Glutamatergic neuron (in vitro differentiated cells): ENCODE measurements around the gene NRXN3. TPM values are rescaled to one million over a fixed set of nuclear protein-coding genes. Genes with fewer than 3 reads are reported as not detected.

Source experiments
- DNase-seq: peaks from one replicate; pipeline ENCODE4 v3.0.0; 2022
- H3K27ac Mint-ChIP-seq: one replicate; pipeline ENCODE4 v1.8.0; 2020; ENCODE audit warnings: mild to moderate bottlenecking, mixed read lengths, inconsistent platforms; ENCODE audit not compliant: unreplicated experiment
- H3K27me3 Mint-ChIP-seq: one replicate; pipeline ENCODE4 v1.8.0; 2020; ENCODE audit warnings: mild to moderate bottlenecking, moderate library complexity, mixed read lengths, inconsistent platforms; ENCODE audit not compliant: unreplicated experiment
- H3K36me3 Mint-ChIP-seq: one replicate; pipeline ENCODE4 v1.8.0; 2020; ENCODE audit warnings: mild to moderate bottlenecking, mixed read lengths, inconsistent platforms; ENCODE audit not compliant: unreplicated experiment
- H3K4me1 Mint-ChIP-seq: one replicate; pipeline ENCODE4 v1.8.0; 2020; ENCODE audit warnings: mild to moderate bottlenecking, low read depth, mixed read lengths, inconsistent platforms; ENCODE audit not compliant: unreplicated experiment
- H3K4me3 Mint-ChIP-seq: one replicate; pipeline ENCODE4 v1.8.0; 2020; ENCODE audit warnings: mild to moderate bottlenecking, mixed read lengths, inconsistent platforms; ENCODE audit not compliant: unreplicated experiment
- H3K9me3 Mint-ChIP-seq: one replicate; pipeline ENCODE4 v1.8.0; 2020; ENCODE audit warnings: mild to moderate bottlenecking, moderate library complexity, mixed read lengths, inconsistent platforms; ENCODE audit not compliant: unreplicated experiment
- CTCF ChIP-seq: fragments of 200-600 bp; sonication (generic); IDR thresholded peaks from one replicate; pipeline ENCODE4 v1.5.0; 2021; ENCODE audit not compliant: partially characterized antibody, unreplicated experiment
- total RNA-seq: library from RNA; stranded (reverse); fragmentation: NEBNext Ultra II Directional; extraction: Animal tissue kit (Norgen Biotek cat#: 25700); gene quantifications from one replicate; pipeline ENCODE4 v1.2.1, GENCODE V29; 2021; ENCODE audit not compliant: unreplicated experiment

The NRXN3 gene
- total RNA-seq, 1 donor from 2014 or later: 1.2 TPM

GRCh38 chr14:78455896-78456435 lies 285.8 kb downstream of the NRXN3 start:
- no peaks in the 10 kb centered on the region for H3K36me3 Mint-ChIP-seq
- H3K4me3 Mint-ChIP-seq: no peak overlapping the region
- H3K27ac Mint-ChIP-seq: no peak overlapping the region
- H3K4me1 Mint-ChIP-seq: no peaks in the 10 kb centered on the region
- H3K27me3 Mint-ChIP-seq: peaks cover 5% of the 10 kb centered on the region
- DNase-seq: no peak
- no peak for TF ChIP-seq CTCF
- H3K9me3 Mint-ChIP-seq: no peaks in the 10 kb centered on the region

- no peak for TF ChIP-seq CTCF
These were observed 299.8 kb downstream of the NRXN3 start for GRCh38 chr14:78469947-78470346.

GRCh38 chr14:78479127-78479780 lies 309.1 kb downstream of the NRXN3 start:
- DNase-seq: no peak
- TF ChIP-seq CTCF: no peak
- H3K4me1 Mint-ChIP-seq: no peaks in the 10 kb centered on the region
- no peaks in the 10 kb centered on the region for H3K9me3 Mint-ChIP-seq
- H3K4me3 Mint-ChIP-seq: no peak overlapping the region
- no peaks in the 10 kb centered on the region for H3K36me3 Mint-ChIP-seq
- no peak overlapping the region for H3K27ac Mint-ChIP-seq
- no peaks in the 10 kb centered on the region for H3K27me3 Mint-ChIP-seq

More at GRCh38 chr14:78469947-78470346, 299.8 kb downstream of the NRXN3 start:
- no peaks in the 10 kb centered on the region for H3K9me3 Mint-ChIP-seq
- no peaks in the 10 kb centered on the region for H3K4me1 Mint-ChIP-seq
- H3K27ac Mint-ChIP-seq: no peak overlapping the region
- peaks cover 6% of the 10 kb centered on the region for H3K36me3 Mint-ChIP-seq
- no peak overlapping the region for H3K4me3 Mint-ChIP-seq
- H3K27me3 Mint-ChIP-seq: no peaks in the 10 kb centered on the region
- DNase-seq: no peak

- Mint-ChIP-seq H3K9me3 (no peaks in the 10 kb centered on the region), H3K4me1 (peaks cover 3% of the 10 kb centered on the region), H3K4me3 (no peak overlapping the region), H3K27me3 (no peaks in the 10 kb centered on the region), H3K27ac (no peak overlapping the region), H3K36me3 (no peaks in the 10 kb centered on the region)
- no peak for TF ChIP-seq CTCF
- DNase-seq: no peak
These were observed 313.9 kb downstream of the NRXN3 start for GRCh38 chr14:78484028-78484427.

- peaks cover 13% of the 10 kb centered on the region for H3K4me1 Mint-ChIP-seq
- H3K9me3 Mint-ChIP-seq: peaks cover 1% of the 10 kb centered on the region
- peaks cover 1% of the 10 kb centered on the region for H3K27me3 Mint-ChIP-seq
- TF ChIP-seq CTCF: no peak
- no peak for DNase-seq
- no peak overlapping the region for H3K4me3 Mint-ChIP-seq
- H3K36me3 Mint-ChIP-seq: no peaks in the 10 kb centered on the region
- H3K27ac Mint-ChIP-seq: no peak overlapping the region
These were observed 315.9 kb downstream of the NRXN3 start for GRCh38 chr14:78486081-78486480.
